GM19397 (cell line): ENCODE results near the gene HSBP1L1.
A peak's percentile ranks its signal among the peaks of the same experiment; 100 is the strongest.
"Not testable (repeated sequence)": the region's sequence is repeated elsewhere in the genome, so short reads cannot be mapped to it uniquely, and the experiment has no call there.

Source experiments
- ATAC-seq: cut with Tn5 transposase; IDR thresholded peaks from one replicate; pipeline ENCODE4 v1.9.1; 2021; ENCODE audit warnings: mild to moderate bottlenecking, moderate library complexity; ENCODE audit not compliant: unreplicated experiment

Gene HSBP1L1

DNA sequence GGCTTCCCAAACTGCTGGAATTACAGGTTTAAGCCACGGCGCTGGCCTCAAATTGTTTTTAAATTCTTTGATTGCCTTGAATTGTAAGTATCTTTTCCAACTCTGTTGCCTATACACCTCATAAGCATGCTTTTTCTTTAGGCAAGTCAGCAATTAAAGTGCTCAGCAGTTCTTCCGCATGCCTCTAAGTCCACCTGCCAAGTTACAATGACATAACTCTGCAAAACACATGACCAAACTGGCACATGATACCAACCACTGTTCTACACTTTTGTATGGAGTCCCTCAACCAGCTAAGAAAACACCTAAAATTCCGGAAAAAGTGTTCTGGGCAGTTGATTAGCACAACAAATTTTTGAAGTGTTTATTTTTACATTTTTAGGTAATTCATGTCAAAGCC, 18.8 kb downstream of the HSBP1L1 start:
- ATAC-seq = no peak

DNA sequence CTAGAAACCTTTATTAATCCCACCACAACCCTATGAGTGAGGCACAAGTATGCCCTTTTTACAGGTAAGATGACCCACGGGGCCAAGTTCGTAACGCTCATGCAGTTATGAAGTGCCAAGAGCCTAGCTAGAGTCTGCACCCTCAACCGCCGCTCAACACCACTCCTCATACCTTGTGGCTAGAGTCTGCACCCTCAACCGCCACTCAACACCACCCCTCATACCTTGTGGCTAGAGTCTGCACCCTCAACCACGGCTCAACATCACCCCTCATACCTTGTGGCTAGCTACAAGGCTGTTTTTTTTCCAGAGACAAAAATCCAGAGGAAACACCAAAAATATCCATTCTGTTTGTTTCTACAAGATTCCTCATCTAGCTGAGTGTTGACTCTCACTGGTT, 19.4 kb downstream of the HSBP1L1 start:
- no peak for ATAC-seq

DNA sequence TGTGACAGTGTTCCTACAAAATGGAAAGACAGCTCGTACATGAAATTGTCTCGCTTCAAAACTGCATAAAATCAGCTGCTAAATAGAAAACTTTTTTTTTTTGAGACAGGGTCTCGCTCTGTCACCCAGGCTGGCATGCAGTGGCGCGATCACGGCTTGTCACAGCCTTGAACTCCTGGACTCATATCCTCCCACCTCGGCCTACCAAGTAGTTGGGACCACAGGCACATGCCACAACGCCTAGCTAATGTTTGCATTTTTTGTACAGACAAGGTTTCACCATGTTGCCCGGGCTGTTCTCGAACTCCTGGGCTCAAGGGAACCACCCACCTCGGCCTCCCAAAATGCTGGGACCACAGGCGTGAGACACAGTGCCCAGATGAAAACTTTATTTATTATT, 20.7 kb downstream of the HSBP1L1 start:
- ATAC-seq = no peak

DNA sequence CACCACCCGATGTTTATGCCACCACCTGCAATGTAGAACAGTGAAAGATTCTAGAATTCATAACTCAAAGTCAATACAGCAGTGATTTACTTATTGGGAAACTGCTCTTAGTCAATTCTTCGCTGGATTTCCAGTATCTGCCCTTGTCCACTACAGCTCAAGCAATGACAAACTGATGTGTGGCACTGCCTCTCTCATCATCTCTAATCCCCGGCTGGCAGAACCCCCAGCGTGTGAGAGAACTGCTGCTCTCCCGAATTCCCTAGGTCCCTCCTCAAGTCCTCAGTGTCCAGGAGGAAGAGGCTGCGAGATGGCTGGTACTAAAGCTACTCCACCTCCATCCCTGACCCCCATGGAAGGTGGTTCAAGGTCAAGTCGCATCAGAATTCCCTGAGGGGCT, 22.3 kb downstream of the HSBP1L1 start:
- no peak for ATAC-seq

DNA sequence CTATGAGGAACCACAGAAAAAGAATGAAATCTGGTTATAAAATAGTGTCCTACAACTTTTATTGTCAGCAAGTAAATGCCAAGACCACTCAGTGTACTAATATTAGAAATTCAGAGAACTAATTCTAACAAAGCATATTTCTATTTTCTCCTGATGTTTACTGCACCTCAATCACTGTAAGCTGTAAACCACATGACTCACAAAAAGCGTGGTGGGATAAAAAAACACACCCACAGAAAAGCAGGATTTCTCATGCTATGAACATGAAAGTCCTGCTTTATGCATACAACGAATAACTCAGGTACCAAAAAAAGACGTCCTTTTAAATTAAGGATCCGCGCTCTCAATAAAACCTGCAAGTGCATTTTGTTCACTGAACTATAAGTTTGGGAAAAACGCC, 23.1 kb downstream of the HSBP1L1 start:
- no peak for ATAC-seq

DNA sequence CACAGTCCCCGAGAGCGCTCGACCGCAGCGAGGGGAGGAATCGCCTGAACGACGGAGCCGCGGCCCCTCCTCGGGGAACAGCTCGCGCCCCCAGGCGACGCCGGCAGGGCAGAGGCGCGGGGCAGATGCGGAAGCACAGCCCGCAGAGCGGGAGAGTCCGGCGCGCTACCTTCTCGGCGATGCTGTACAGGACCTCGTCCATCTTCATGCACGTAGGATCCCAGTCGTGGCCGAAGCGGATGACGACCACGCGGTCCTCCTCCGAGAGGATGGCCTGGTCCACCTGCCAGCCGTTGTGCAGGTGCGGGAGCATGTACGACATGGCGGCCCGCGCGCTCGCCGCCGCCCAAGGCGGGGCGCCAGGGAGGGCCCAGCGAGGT, 23.6 kb downstream of the HSBP1L1 start:
- ATAC-seq = peak; percentile 67

DNA sequence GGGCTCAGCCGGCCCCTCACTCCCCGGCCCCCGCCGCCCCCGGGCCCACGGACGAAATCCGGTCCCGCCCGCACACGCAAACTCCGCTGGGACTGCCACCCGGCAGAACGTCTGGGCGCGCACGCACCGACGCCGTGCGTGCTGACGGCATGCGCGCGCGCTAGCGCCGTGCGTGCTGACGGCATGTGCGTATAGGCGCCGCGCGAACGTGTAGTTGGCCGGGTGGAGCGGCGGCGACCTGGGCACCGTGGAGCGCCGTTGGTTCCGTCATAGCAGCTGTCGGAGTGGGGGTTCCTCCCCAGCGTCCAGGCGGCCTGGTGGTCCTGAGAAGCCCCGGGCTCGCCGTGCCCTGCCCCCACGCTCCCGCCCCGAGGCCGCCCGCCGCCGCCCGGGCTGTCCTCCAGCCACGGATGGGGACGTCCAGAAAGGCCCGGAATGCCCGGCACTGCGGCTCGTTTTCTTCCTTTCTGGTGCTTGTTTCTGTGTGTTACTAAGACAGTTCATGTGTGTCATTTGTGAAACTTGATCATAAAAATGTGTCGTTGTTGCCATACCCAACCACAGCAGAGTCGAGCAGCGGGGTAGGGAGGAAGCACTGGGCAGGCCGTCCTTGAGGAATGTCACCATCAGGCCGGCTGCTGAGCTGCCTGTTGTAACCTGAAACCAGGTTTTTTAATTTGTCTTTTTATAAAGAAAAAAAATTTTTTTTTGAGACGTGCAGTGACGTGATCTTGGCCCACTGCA, 24.2 kb downstream of the HSBP1L1 start, which contains the start of gene TXNL4A:
TXNL4A (minus strand) TSS at position 113 of the 744 bp plus-strand sequence. CDS start 171 bp downstream, outside the sequence.
- ATAC-seq = peak; percentile 99

DNA sequence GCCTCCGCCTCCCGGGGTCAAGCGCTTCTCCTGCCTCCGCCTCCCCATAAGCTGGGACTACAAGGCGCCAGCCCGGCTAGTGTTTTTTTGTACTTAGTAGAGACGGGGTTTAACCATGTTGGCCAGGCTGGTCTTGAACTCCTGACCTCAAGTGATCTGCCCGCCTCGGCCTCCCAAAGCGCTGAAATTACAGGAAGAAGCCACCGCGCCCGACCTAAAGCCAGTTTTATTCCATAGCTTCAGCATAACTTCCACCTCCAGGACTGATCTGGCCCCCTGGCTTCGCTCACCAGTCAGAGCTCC, 24.7 kb downstream of the HSBP1L1 start:
- no peak for ATAC-seq

DNA sequence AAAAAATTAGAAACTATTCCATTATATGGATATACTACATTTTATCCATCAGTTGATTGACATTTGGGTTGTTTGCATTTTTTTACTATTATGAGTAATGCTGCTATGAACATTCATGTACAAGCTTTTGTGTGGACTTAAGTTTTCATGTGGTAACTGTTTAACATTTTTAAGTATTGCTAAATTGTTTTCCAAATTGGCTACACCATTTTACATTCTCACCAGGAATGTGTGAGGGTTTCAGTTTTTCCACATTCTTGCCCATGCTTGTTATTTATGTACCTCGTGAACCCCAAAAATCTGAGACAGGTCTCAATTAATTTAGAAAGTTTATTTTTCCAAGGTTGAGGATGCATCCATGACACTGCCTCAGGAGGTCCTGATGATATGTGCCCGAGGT, 27.1 kb downstream of the HSBP1L1 start:
- ATAC-seq = no peak

DNA sequence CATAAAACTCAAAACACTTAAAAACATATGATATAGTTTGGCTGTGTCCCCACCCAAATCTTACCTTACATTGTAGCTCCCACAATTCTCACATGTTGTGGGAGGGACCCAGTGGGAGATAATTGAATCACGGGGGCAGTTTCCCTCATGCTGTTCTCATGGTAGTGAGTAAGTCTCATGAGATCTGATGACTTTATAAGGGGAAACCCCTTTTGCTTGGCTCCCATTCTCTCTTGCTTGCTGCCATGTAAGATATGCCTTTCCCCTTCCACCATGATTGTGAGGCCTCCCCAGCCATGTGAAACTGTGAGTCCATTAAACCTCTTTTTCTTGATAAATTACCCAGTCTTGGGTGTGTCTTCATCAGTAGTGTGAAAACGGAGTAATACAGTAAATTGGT, 35.3 kb downstream of the HSBP1L1 start:
- not testable (repeated sequence) for ATAC-seq

DNA sequence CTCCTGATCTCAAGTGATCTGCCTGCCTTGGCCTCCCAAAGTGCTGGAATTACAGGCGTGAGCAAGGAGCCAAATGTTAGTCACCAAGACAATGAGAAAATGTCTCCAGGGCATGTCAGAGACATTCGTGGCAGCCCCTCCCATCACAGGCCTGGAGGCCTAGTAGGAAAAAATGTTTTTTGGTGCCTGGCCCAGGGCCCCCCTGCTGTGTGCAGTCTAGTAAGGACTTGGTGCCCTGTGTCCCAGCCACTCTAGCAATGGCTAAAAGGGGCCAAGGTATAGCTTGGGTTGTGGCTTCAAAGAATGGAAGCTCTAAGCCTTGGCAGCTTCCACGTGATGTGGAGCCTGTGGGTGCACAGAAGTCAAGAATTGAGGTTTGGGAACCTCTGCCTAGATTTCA, 36.4 kb downstream of the HSBP1L1 start:
- ATAC-seq = no peak

DNA sequence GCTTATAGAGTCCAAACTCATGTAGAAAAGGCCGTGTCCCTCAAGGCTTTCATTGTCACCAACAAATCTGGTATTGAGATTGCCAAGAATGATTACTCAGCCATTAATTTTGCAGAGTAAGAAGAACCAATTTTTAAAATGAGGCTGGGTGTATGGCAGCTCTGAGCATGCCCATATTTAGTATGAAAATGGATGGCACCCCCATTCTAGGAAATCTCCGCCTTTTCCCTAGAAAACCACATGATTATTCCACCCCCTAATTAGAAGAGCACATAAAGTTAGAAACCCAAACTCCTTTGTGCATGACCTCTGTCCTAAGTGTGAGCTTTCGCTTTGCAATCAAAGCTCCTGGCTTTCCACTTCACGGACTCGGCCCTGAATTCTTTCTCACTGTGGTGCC, 38.0 kb downstream of the HSBP1L1 start:
- ATAC-seq = no peak

DNA sequence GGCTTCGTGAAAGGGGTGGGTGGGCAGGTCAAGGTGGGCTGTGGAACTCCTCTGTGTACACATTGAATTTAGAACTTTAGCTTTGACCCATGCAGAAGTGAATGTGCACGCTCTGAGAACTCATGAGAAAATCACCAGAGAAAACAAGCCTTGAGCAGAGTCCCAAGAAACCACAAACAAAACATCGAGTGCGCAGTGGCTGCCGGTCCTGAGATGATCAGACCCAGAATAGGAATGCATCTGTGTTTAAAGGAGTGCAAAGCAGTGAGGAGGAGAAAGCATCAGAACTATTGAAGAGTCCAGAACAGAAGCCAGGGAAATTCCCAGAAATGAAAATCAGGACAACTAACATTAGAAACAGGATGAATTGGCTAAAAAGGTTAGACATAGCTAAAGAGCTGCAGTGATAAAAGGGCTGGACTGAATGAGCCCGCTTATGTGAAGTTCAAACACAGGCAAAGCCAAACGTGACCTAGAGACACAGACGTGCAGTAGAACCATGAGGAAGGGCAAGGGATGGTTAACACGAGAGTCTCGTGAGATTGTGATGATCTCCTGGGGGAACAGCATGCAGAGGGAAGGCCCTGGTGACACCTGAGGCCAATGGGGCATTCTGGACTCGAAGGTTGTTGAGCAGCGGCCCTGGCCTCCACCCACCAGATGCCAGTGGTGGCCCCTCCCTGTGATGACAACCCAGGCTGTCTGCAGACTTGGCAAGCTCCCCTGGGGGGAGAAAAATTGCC, 40.3 kb downstream of the HSBP1L1 start:
- no peak for ATAC-seq

DNA sequence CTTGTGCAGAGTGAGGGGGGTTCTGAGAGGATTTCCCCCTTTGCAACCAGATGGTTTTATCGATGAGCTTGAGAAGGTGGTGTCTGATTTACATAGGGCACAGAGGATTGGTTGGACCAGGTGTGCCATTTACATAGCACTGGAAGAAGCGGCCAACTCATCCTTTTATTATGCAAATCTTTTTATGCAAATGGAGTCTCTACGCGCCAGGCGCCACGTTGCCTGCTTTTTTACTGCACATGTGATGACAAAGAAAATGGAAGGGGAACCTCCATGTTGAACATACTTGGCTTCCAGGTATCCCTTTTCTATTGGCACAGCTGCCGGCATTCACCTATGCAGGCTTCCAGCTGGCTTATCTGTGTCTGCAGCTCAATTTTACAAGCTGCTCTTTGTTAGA, 42.3 kb downstream of the HSBP1L1 start:
- no peak for ATAC-seq

DNA sequence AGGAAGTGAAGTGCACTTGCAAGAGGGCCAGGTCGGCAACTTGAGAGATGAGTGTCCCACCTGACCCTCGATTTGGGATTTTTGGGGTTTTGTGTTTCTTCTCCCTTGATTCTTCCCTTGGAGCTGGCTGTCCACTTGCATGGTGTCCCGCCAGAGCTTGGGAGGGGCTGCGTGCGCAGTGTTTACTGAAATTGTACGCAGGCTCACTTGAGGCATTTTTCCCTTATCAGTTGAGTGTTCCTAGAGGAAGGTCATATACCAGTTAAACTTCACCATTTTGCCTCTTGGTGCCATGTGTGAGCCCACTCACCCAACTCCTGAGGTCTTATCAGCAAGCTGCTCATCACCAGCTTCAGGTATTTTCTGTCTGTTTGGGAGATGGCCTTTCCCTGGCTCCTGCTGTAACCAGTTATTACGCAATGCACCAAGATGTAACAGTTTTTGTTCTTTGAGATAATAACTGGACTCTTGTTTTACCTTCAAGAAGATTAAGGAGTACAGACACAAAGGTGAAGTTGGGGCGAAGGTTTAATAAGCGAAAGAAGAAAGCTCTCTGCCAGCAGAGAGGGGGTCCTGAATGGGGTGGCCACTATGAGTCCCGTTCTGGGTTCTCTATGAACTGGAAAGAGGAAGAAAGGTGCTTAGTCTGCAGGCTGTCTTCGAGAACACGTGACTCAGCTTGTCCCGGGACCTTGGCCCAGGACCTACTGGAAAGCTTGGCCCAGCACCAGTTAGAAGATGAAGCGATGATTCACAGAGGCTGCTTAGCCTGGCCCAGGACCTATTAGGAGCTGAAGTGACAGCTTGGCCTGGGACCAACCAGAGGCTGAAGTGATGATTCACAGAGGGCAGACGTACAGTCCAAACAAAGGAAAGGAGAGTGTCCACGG, 45.5 kb downstream of the HSBP1L1 start:
- ATAC-seq = no peak

DNA sequence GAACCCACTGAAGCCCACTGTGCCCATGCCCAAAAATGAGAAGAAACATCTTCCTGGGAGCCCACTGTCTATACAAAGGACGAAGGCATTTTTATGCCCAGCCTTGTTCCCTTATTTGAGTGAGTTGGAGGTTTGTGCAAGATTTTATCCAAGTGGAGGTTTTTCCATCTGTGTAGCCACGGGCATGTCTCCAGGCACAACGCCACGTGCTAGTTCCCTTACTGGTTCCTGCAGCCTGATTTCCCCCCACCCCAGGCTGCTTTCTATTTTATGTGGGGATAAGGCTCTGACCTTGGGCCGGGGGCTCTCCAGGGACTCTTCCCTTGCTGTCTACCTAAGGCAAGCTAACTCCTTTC, 46.1 kb downstream of the HSBP1L1 start:
- no peak for ATAC-seq

DNA sequence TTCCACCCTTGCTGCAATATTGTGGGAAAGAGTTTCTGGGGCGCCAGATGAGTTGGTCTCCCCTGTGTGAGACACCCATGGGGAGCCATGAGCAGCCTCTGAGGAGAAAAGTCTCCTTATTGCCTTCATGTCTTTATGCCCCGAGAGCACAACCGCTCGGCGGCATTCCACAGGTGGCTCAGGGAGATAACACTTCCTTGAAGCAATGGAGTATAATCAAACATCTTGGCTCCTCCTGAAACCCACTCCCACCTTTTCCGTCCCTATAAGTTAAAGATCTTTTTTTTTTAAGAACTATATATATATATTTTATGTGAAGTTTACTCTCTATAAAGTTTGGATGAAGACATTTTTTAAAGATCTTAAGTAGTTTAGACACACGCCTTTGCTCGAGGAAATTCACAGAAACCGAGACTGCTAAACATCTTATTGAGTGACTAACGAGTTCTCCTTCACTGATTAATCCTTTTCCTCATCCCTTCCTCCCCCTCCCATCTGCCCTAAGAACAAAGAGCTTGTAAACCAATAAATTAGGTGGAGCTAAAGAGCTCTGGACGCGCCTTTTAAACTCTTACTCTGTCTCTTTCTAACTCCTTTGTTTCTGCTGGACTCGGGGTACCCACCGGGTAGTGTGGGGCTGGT, 47.2 kb downstream of the HSBP1L1 start:
- not testable (repeated sequence) for ATAC-seq

DNA sequence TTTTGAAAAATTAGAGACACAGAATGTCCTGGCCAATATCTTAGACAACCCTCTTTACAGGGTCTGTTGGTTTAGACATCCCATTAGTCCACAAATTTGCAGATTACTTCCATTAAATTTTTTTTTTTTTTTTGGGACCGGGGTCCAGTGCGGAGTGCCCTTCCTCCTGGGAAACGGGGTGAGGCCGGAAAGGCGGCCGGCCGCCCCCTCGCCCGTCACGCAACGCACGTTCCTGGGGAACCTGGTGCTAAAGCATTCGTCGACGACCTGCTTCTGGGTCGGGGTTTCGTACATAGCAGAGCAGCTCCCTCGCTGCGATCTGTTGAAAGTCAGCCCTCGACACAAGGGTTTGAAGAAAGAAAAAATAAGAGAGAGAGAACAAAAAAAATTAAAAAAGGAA, 48.3 kb downstream of the HSBP1L1 start:
- ATAC-seq = no peak
